RWPE2 (cell line): ENCODE measurements around the gene GTF2IRD1.
A peak's percentile ranks its signal among the peaks of the same experiment; 100 is the strongest.

Experiments used
- ATAC-seq: fragments of 200-7000 bp; cut with Tn5 transposase; 3 replicates; pipeline ENCODE4 v1.9.1; 2021; ENCODE audit warnings: low read depth
- DNase-seq: peaks from one replicate; pipeline ENCODE4 v3.0.0-alpha.2; 2020; ENCODE audit warnings: low spot score
- H3K27ac ChIP-seq: fragments of 450-650 bp; 2 replicates; pipeline ENCODE4 v1.5.1; 2017; ENCODE audit warnings: mild to moderate bottlenecking; ENCODE audit not compliant: poor library complexity, severe bottlenecking
- H3K27me3 ChIP-seq: fragments of 250-450 bp; sonication (Bioruptor Pico); 2 replicates; pipeline ENCODE4 v1.5.1; 2021; ENCODE audit warnings: mild to moderate bottlenecking, moderate library complexity; ENCODE audit not compliant: insufficient read depth, poor library complexity, severe bottlenecking
- H3K36me3 ChIP-seq: fragments of 250-450 bp; sonication (Bioruptor Pico); 2 replicates; pipeline ENCODE4 v1.5.1; 2020; ENCODE audit warnings: low read depth, mild to moderate bottlenecking, moderate library complexity
- H3K4me1 ChIP-seq: fragments of 250-450 bp; sonication (Bioruptor Pico); 2 replicates; pipeline ENCODE4 v1.5.1; 2021; ENCODE audit warnings: mild to moderate bottlenecking, moderate library complexity; ENCODE audit not compliant: insufficient read depth, poor library complexity, severe bottlenecking
- H3K4me3 ChIP-seq: fragments of 250-450 bp; sonication (Bioruptor Pico); 2 replicates; pipeline ENCODE4 v1.5.1; 2021; ENCODE audit warnings: mild to moderate bottlenecking, moderate library complexity; ENCODE audit not compliant: severe bottlenecking
- H3K9me3 ChIP-seq: fragments of 250-450 bp; sonication (Bioruptor Pico); 2 replicates; pipeline ENCODE4 v1.5.1; 2021; ENCODE audit warnings: mild to moderate bottlenecking, moderate library complexity; ENCODE audit not compliant: severe bottlenecking
- CTCF ChIP-seq: fragments of 450-650 bp; IDR thresholded peaks from one replicate; pipeline ENCODE4 v1.5.1; 2017; ENCODE audit warnings: mild to moderate bottlenecking, moderate library complexity; ENCODE audit not compliant: poor library complexity, severe bottlenecking

Gene GTF2IRD1

GRCh38 chr7:74455928-74456327 lies 2.2 kb downstream of the GTF2IRD1 start:
- H3K9me3 ChIP-seq: no peaks in the 10 kb centered on the region
- no peak for TF ChIP-seq CTCF
- DNase-seq: no peak
- peaks cover 11% of the 10 kb centered on the region for H3K4me1 ChIP-seq
- peak overlapping the region; percentile 92 for H3K27ac ChIP-seq
- ATAC-seq: no peak
- no peak overlapping the region for H3K4me3 ChIP-seq
- no peaks in the 10 kb centered on the region for H3K27me3 ChIP-seq
- peaks cover 6% of the 10 kb centered on the region; the same call in 1 of the 2 replicates for H3K36me3 ChIP-seq

- H3K27ac ChIP-seq: no peak overlapping the region
- H3K4me3 ChIP-seq: no peak overlapping the region
- DNase-seq (no peak), ATAC-seq (no peak)
- peaks cover 6% of the 10 kb centered on the region; the same call in 1 of the 2 replicates for H3K36me3 ChIP-seq
- peaks cover 7% of the 10 kb centered on the region for H3K4me1 ChIP-seq
- no peak for TF ChIP-seq CTCF
- H3K9me3 ChIP-seq: no peaks in the 10 kb centered on the region
- H3K27me3 ChIP-seq: no peaks in the 10 kb centered on the region
Observed at GRCh38 chr7:74457007-74457406, 3.3 kb downstream of the GTF2IRD1 start.

- TF ChIP-seq CTCF: no peak
Observed at GRCh38 chr7:74461970-74462706, 8.4 kb downstream of the GTF2IRD1 start.

DNA sequence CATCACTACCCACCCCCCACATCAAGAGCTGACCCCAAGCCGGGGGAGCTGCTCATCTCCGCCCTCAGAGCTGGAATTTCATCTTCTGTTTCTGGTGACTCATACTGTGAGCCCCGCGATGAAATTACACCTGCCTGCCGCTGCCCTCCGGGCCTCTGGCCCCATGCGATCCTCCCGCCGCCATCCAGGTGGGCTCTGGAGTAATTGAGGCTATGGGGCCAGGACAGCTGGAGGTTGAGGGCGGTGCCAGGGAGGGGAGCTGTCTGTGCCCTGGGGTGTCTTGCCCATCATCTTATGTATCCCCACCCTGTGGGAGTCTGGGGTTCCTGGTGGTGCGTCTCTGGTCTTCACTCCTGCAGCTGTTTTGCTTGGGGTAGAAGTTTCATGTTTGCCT lies 9.0 kb downstream of the GTF2IRD1 start:
- DNase-seq (no peak), ATAC-seq (peak; percentile 12; the same call in 1 of the 3 replicates)
- H3K4me3 ChIP-seq: no peak overlapping the region
- no peak overlapping the region for H3K27ac ChIP-seq
- H3K4me1 ChIP-seq: no peaks in the 10 kb centered on the region
- TF ChIP-seq CTCF: no peak
- 0 out of 2 replicates have a peak, but pooled peaks cover 16% of the 10 kb centered on the region for H3K36me3 ChIP-seq
- no peaks in the 10 kb centered on the region for H3K27me3 ChIP-seq
- no peaks in the 10 kb centered on the region for H3K9me3 ChIP-seq

More at GRCh38 chr7:74461970-74462706, 8.4 kb downstream of the GTF2IRD1 start:
- Histone ChIP-seq H3K36me3 (peaks cover 16% of the 10 kb centered on the region; the same call in 1 of the 2 replicates), H3K4me3 (no peak overlapping the region), H3K27ac (no peak overlapping the region), H3K27me3 (no peaks in the 10 kb centered on the region), H3K9me3 (no peaks in the 10 kb centered on the region), H3K4me1 (no peaks in the 10 kb centered on the region)
- ATAC-seq (no peak), DNase-seq (no peak)
